Activated naive CD8-positive, alpha-beta T cell treated with anti-CD3 and anti-CD28 coated beads for 36 hours (primary cell): ENCODE data around the gene RAMP1. TPM values are rescaled to one million over a fixed set of nuclear protein-coding genes. Genes with fewer than 3 reads are reported as not detected.

ENCODE experiments used
- DNase-seq: peaks from one replicate; pipeline ENCODE4 v3.0.0; 2021
- H3K27ac Mint-ChIP-seq: one replicate; pipeline ENCODE4 v1.8.0; 2022; ENCODE audit warnings: mild to moderate bottlenecking, moderate library complexity, mixed read lengths
- H3K27me3 Mint-ChIP-seq: one replicate; pipeline ENCODE4 v1.8.0; 2022; ENCODE audit warnings: mild to moderate bottlenecking, mixed read lengths
- H3K36me3 Mint-ChIP-seq: one replicate; pipeline ENCODE4 v1.8.0; 2021; ENCODE audit warnings: mild to moderate bottlenecking, mixed read lengths
- H3K4me1 Mint-ChIP-seq: one replicate; pipeline ENCODE4 v1.8.0; 2021; ENCODE audit warnings: mixed read lengths
- H3K4me3 Mint-ChIP-seq: one replicate; pipeline ENCODE4 v1.8.0; 2022; ENCODE audit warnings: mild to moderate bottlenecking, moderate library complexity, mixed read lengths
- H3K9me3 Mint-ChIP-seq: one replicate; pipeline ENCODE4 v1.8.0; 2022; ENCODE audit warnings: mixed read lengths
- total RNA-seq, 2 experiments: library from RNA; stranded (reverse); gene quantifications; one replicate each; pipeline ENCODE4 v1.2.3, GENCODE V29; 2021

Gene RAMP1
- total RNA-seq, 2 experiments from 2014 or later: 0.24 to 0.25 TPM

- no peaks in the 10 kb centered on the region for H3K27me3 Mint-ChIP-seq
- no peak overlapping the region for H3K27ac Mint-ChIP-seq
- H3K4me1 Mint-ChIP-seq: peaks cover 6% of the 10 kb centered on the region
- H3K9me3 Mint-ChIP-seq: no peaks in the 10 kb centered on the region
- H3K4me3 Mint-ChIP-seq: no peak overlapping the region
- H3K36me3 Mint-ChIP-seq: no peaks in the 10 kb centered on the region
- DNase-seq: no peak
Measured at GRCh38 chr2:237892984-237893595, 33.7 kb downstream of the RAMP1 start.

GRCh38 chr2:237894396-237894979 lies 35.1 kb downstream of the RAMP1 start:
- no peak for DNase-seq
- Mint-ChIP-seq H3K27me3 (no peaks in the 10 kb centered on the region), H3K36me3 (no peaks in the 10 kb centered on the region), H3K4me3 (no peak overlapping the region), H3K4me1 (peaks cover 18% of the 10 kb centered on the region), H3K9me3 (no peaks in the 10 kb centered on the region), H3K27ac (no peak overlapping the region)

GRCh38 chr2:237894986-237895543 lies 35.6 kb downstream of the RAMP1 start:
- Mint-ChIP-seq H3K27me3 (no peaks in the 10 kb centered on the region), H3K4me3 (no peak overlapping the region), H3K27ac (no peak overlapping the region), H3K36me3 (no peaks in the 10 kb centered on the region), H3K9me3 (no peaks in the 10 kb centered on the region), H3K4me1 (peaks cover 20% of the 10 kb centered on the region)
- no peak for DNase-seq

GRCh38 chr2:237895544-237896506 lies 36.4 kb downstream of the RAMP1 start:
- peaks cover 16% of the 10 kb centered on the region for H3K4me1 Mint-ChIP-seq
- H3K9me3 Mint-ChIP-seq: no peaks in the 10 kb centered on the region
- H3K36me3 Mint-ChIP-seq: no peaks in the 10 kb centered on the region
- H3K27ac Mint-ChIP-seq: no peak overlapping the region
- H3K4me3 Mint-ChIP-seq: no peak overlapping the region
- H3K27me3 Mint-ChIP-seq: no peaks in the 10 kb centered on the region
- DNase-seq: no peak

GRCh38 chr2:237896507-237896892 lies 37.1 kb downstream of the RAMP1 start:
- DNase-seq: no peak
- Mint-ChIP-seq H3K4me3 (no peak overlapping the region), H3K27ac (no peak overlapping the region), H3K27me3 (no peaks in the 10 kb centered on the region), H3K36me3 (no peaks in the 10 kb centered on the region), H3K9me3 (no peaks in the 10 kb centered on the region), H3K4me1 (peaks cover 21% of the 10 kb centered on the region)

- H3K27me3 Mint-ChIP-seq: no peaks in the 10 kb centered on the region
- H3K4me1 Mint-ChIP-seq: peaks cover 25% of the 10 kb centered on the region
- no peaks in the 10 kb centered on the region for H3K9me3 Mint-ChIP-seq
- H3K36me3 Mint-ChIP-seq: no peaks in the 10 kb centered on the region
- DNase-seq: no peak
- no peak overlapping the region for H3K4me3 Mint-ChIP-seq
- no peak overlapping the region for H3K27ac Mint-ChIP-seq
Measured at GRCh38 chr2:237896956-237897355, 37.5 kb downstream of the RAMP1 start.

GRCh38 chr2:237898057-237898414 lies 38.6 kb downstream of the RAMP1 start:
- Mint-ChIP-seq H3K4me3 (no peak overlapping the region), H3K4me1 (peaks cover 28% of the 10 kb centered on the region), H3K9me3 (no peaks in the 10 kb centered on the region)

GRCh38 chr2:237900891-237901831 lies 41.7 kb downstream of the RAMP1 start:
- H3K9me3 Mint-ChIP-seq: no peaks in the 10 kb centered on the region
- peak overlapping the region; percentile 8 for H3K4me3 Mint-ChIP-seq
- H3K36me3 Mint-ChIP-seq: no peaks in the 10 kb centered on the region
- H3K27me3 Mint-ChIP-seq: no peaks in the 10 kb centered on the region
- peak overlapping the region; percentile 32 for H3K27ac Mint-ChIP-seq
- peaks cover 41% of the 10 kb centered on the region for H3K4me1 Mint-ChIP-seq
- DNase-seq: no peak

More at GRCh38 chr2:237898057-237898414, 38.6 kb downstream of the RAMP1 start:
- no peaks in the 10 kb centered on the region for H3K27me3 Mint-ChIP-seq
- no peaks in the 10 kb centered on the region for H3K36me3 Mint-ChIP-seq
- no peak overlapping the region for H3K27ac Mint-ChIP-seq
- no peak for DNase-seq

GRCh38 chr2:237901932-237902850 lies 42.8 kb downstream of the RAMP1 start:
- H3K36me3 Mint-ChIP-seq: peaks cover 3% of the 10 kb centered on the region
- peaks cover 3% of the 10 kb centered on the region for H3K9me3 Mint-ChIP-seq
- peak overlapping the region; percentile 69 for H3K27ac Mint-ChIP-seq
- H3K4me1 Mint-ChIP-seq: peaks cover 42% of the 10 kb centered on the region
- no peak overlapping the region for H3K4me3 Mint-ChIP-seq
- H3K27me3 Mint-ChIP-seq: no peaks in the 10 kb centered on the region
- no peak for DNase-seq

- Mint-ChIP-seq H3K4me3 (no peak overlapping the region), H3K27me3 (no peaks in the 10 kb centered on the region), H3K27ac (peak overlapping the region; percentile 78), H3K4me1 (peaks cover 27% of the 10 kb centered on the region), H3K36me3 (peaks cover 7% of the 10 kb centered on the region), H3K9me3 (peaks cover 7% of the 10 kb centered on the region)
- DNase-seq: peak; percentile 30
Measured at GRCh38 chr2:237904831-237905599, 45.6 kb downstream of the RAMP1 start.

- H3K9me3 Mint-ChIP-seq: peaks cover 11% of the 10 kb centered on the region
- no peak for DNase-seq
- no peak overlapping the region for H3K4me3 Mint-ChIP-seq
- peaks cover 7% of the 10 kb centered on the region for H3K36me3 Mint-ChIP-seq
- no peaks in the 10 kb centered on the region for H3K27me3 Mint-ChIP-seq
- H3K4me1 Mint-ChIP-seq: peaks cover 17% of the 10 kb centered on the region
- no peak overlapping the region for H3K27ac Mint-ChIP-seq
Measured at GRCh38 chr2:237907144-237907543, 47.7 kb downstream of the RAMP1 start.

- Mint-ChIP-seq H3K4me3 (no peak overlapping the region), H3K27me3 (no peaks in the 10 kb centered on the region), H3K4me1 (peaks cover 14% of the 10 kb centered on the region), H3K27ac (no peak overlapping the region), H3K36me3 (peaks cover 7% of the 10 kb centered on the region), H3K9me3 (peaks cover 11% of the 10 kb centered on the region)
- DNase-seq: no peak
Measured at GRCh38 chr2:237909075-237909695, 49.8 kb downstream of the RAMP1 start.
